HCT116 (cell line): ENCODE data around the gene SEPTIN12. TPM values are rescaled to one million over a fixed set of nuclear protein-coding genes. Genes with fewer than 3 reads are reported as not detected.

Source experiments
- ATAC-seq: fragments of 200-7000 bp; cut with Tn5 transposase; 2 replicates; pipeline ENCODE4 v1.9.1; 2020; ENCODE audit warnings: mild to moderate bottlenecking, moderate library complexity
- BruUV-seq: library from RNA; stranded (reverse); fragments of 400-500 nt; replicated peaks from 2 replicates; lab custom pipeline; 2021; lab: Mats Ljungman, UMichigan
- CTCF ChIA-PET: fragments of 300-600 bp; sonication (Branson Sonifier 250); formaldehyde crosslinking; loops from one replicate; lab custom pipeline; 2021; ENCODE audit warnings: antibody characterized with exemption; lab: Charles Lee
- POLR2A ChIA-PET: fragments of 300-600, 350-600 bp; sonication (Branson Sonifier 250); formaldehyde crosslinking; loops from one replicate; lab custom pipeline; 2021; ENCODE audit warnings: antibody characterized with exemption; lab: Charles Lee
- RAD21 ChIA-PET, 2 experiments: fragments of 300-600 bp; sonication (Branson Sonifier 250); formaldehyde crosslinking; loops; one replicate each; lab custom pipeline; 2023; ENCODE audit warnings: low total read pairs in 2 of 2; ENCODE audit not compliant: uncharacterized antibody in 2 of 2, unreplicated experiment in 2 of 2, low non-redundant PET in 1 of 2; lab: Charles Lee
- DNase-seq: peaks from one replicate; pipeline ENCODE4 v3.0.0-alpha.2; 2010; ENCODE audit warnings: low read depth, low spot score
- H2AFZ ChIP-seq: fragments of 200-600 bp; shearing (Covaris generic), sonication (generic); 2 replicates; pipeline ENCODE4 v1.6.1; 2017; ENCODE audit warnings: low read depth, mixed run types, mixed read lengths, antibody characterized with exemption, low read length; ENCODE audit not compliant: poor library complexity, severe bottlenecking
- H3K27ac ChIP-seq: 2 replicates; pipeline ENCODE4 v1.5.1; 2012; ENCODE audit warnings: low read depth, low read length
- H3K27me3 ChIP-seq: fragments of 200-600 bp; sonication (generic); 2 replicates; pipeline ENCODE4 v1.6.1; 2016; ENCODE audit warnings: mixed run types, low read length, mixed read lengths; ENCODE audit not compliant: insufficient read depth
- H3K36me3 ChIP-seq, 2 experiments: fragments of 200-500 bp in 1 of 2; fragments of 200-600 bp in 1 of 2; sonication (Bioruptor generic) in 1 of 2; sonication (generic) in 1 of 2; 2 replicates each; pipeline versions ENCODE4 v1.5.1 to v1.6.1; 2014 to 2016; ENCODE audit warnings: low read length in 2 of 2, inconsistent platforms in 1 of 2, mixed read lengths in 1 of 2, mixed run types in 1 of 2; ENCODE audit not compliant: insufficient read depth in 2 of 2, control insufficient read depth in 1 of 2
- H3K4me1 ChIP-seq, 2 experiments: fragments of 200-600 bp in 1 of 2; sonication (generic) in 1 of 2; 2 replicates each; pipeline versions ENCODE4 v1.5.1 to v1.6.1; 2012 to 2017; ENCODE audit warnings: low read length in 2 of 2, inconsistent platforms in 1 of 2, mild to moderate bottlenecking in 1 of 2, mixed read lengths in 1 of 2, mixed run types in 1 of 2, moderate library complexity in 1 of 2; ENCODE audit not compliant: insufficient read depth in 2 of 2, control insufficient read depth in 1 of 2
- H3K4me2 ChIP-seq: fragments of 200-600 bp; sonication (generic); 2 replicates; pipeline ENCODE4 v1.6.1; 2017; ENCODE audit warnings: mixed run types, low read length, mixed read lengths
- H3K4me3 ChIP-seq, 2 experiments: fragments of 200-600 bp in 1 of 2; sonication (generic) in 1 of 2; replicated peaks in 1 of 2; 2 replicates each; pipeline ENCODE4 v1.5.1; 2011 to 2016; ENCODE audit warnings: low read length in 2 of 2, control low read depth in 1 of 2, low read depth in 1 of 2, mild to moderate bottlenecking in 1 of 2, mixed read lengths in 1 of 2, mixed run types in 1 of 2
- H3K79me2 ChIP-seq: fragments of 200-600 bp; sonication (generic); 2 replicates; pipeline ENCODE4 v1.6.1; 2017; ENCODE audit warnings: mild to moderate bottlenecking, mixed run types, low read length, moderate library complexity, mixed read lengths; ENCODE audit not compliant: insufficient read depth
- H3K9ac ChIP-seq: fragments of 200-600 bp; sonication (generic); 2 replicates; pipeline ENCODE4 v1.6.1; 2016; ENCODE audit warnings: low read length, mixed read lengths
- H3K9me2 ChIP-seq: fragments of 200-600 bp; sonication (generic), shearing (Covaris generic); 2 replicates; pipeline ENCODE4 v1.6.1; 2017; ENCODE audit warnings: mixed run types, mild to moderate bottlenecking, moderate library complexity; ENCODE audit not compliant: insufficient read depth
- H3K9me3 ChIP-seq, 2 experiments: fragments of 200-500 bp in 1 of 2; fragments of 200-600 bp in 1 of 2; sonication (Bioruptor generic) in 1 of 2; sonication (generic) in 1 of 2; 2 replicates each; pipeline ENCODE4 v1.6.1; 2014 to 2017; ENCODE audit warnings: low read length in 2 of 2, mixed read lengths in 2 of 2, inconsistent platforms in 1 of 2, low read depth in 1 of 2, mild to moderate bottlenecking in 1 of 2, mixed run types in 1 of 2, moderate library complexity in 1 of 2; ENCODE audit not compliant: control insufficient read depth in 1 of 2, insufficient read depth in 1 of 2
- H4K20me1 ChIP-seq: fragments of 200-600 bp; sonication (generic), shearing (Covaris generic); 2 replicates; pipeline ENCODE4 v1.6.1; 2017; ENCODE audit warnings: mixed run types, mild to moderate bottlenecking, moderate library complexity; ENCODE audit not compliant: insufficient read depth
- ATF3 ChIP-seq: IDR thresholded peaks from 2 replicates; pipeline ENCODE4 v1.6.1; 2012
- CBX3 ChIP-seq: IDR thresholded peaks from 2 replicates; pipeline ENCODE4 v1.6.1; 2012; ENCODE audit warnings: low read depth
- CTCF ChIP-seq, 3 experiments: fragments of 200-600 bp in 1 of 3; sonication (generic) in 1 of 3; IDR thresholded peaks in 2 of 3; conservative IDR thresholded peaks in 1 of 3; 2 replicates each; pipeline ENCODE4 v1.5.1; 2012 to 2017; ENCODE audit warnings: low read depth in 2 of 3, low read length in 2 of 3, antibody characterized with exemption in 1 of 3, borderline replicate concordance in 1 of 3, control low read depth in 1 of 3, mild to moderate bottlenecking in 1 of 3, mixed read lengths in 1 of 3, mixed run types in 1 of 3, moderate library complexity in 1 of 3; ENCODE audit not compliant: insufficient read depth in 1 of 3
- EGR1 ChIP-seq: IDR thresholded peaks from 2 replicates; pipeline ENCODE4 v1.6.1; 2012; ENCODE audit warnings: low read depth
- ELF1 ChIP-seq: IDR thresholded peaks from 2 replicates; pipeline ENCODE4 v1.6.1; 2012; ENCODE audit warnings: low read depth, borderline replicate concordance
- EZH2phosphoT487 ChIP-seq: fragments of 200-600 bp; IDR thresholded peaks from 2 replicates; pipeline ENCODE4 v1.6.1; 2018; ENCODE audit warnings: antibody characterized with exemption, borderline replicate concordance
- FOSL1 ChIP-seq: IDR thresholded peaks from 2 replicates; pipeline ENCODE4 v1.6.1; 2012; ENCODE audit warnings: low read depth
- JUND ChIP-seq: IDR thresholded peaks from 2 replicates; pipeline ENCODE4 v1.6.1; 2012
- POLR2A ChIP-seq: IDR thresholded peaks from 2 replicates; pipeline ENCODE4 v1.7.0; 2011; ENCODE audit warnings: borderline replicate concordance; ENCODE audit not compliant: insufficient read depth, insufficient read length; ENCODE audit errors: extremely low read depth
- REST ChIP-seq: IDR thresholded peaks from 2 replicates; pipeline ENCODE4 v1.6.1; 2012; ENCODE audit warnings: low read depth
- SRF ChIP-seq: IDR thresholded peaks from 2 replicates; pipeline ENCODE4 v1.6.1; 2012; ENCODE audit warnings: low read depth
- TCF7L2 ChIP-seq: IDR thresholded peaks from 2 replicates; pipeline ENCODE4 v1.7.0; 2011; ENCODE audit warnings: borderline replicate concordance, inconsistent platforms; ENCODE audit not compliant: insufficient read depth, insufficient read length; ENCODE audit errors: extremely low read depth
- YY1 ChIP-seq: IDR thresholded peaks from 2 replicates; pipeline ENCODE4 v1.6.1; 2011; ENCODE audit warnings: low read length, low read depth, moderate library complexity, mild to moderate bottlenecking; ENCODE audit not compliant: insufficient replicate concordance; ENCODE audit errors: extremely low read depth
- ZNF274 ChIP-seq: fragments of 200-500 bp; sonication (Bioruptor generic); IDR thresholded peaks from 2 replicates; pipeline ENCODE4 v1.6.1; 2014; ENCODE audit warnings: mild to moderate bottlenecking, low read depth, low read length, inconsistent platforms
- intact Hi-C: fragments of 100-400 bp; cut with micrococcal nuclease; formaldehyde crosslinking; loops from 2 replicates; pipeline ENCODE4 v1.10.0; 2022
- total RNA-seq: library from RNA; stranded (reverse); gene quantifications from one replicate; pipeline ENCODE4 v1.2.1, GENCODE V29; 2021; ENCODE audit not compliant: unreplicated experiment

The SEPTIN12 gene
- total RNA-seq, 1 experiment from 2014 or later, result not detected

- RAD21 ChIA-PET, result no interaction called here
- peaks cover 29 to 35% of the 10 kb centered on the region in 2 experiments for H3K36me3 ChIP-seq
- H3K27me3 ChIP-seq, result no peaks in the 10 kb centered on the region
- no peaks in the 10 kb centered on the region for H3K9me2 ChIP-seq
- no peaks in the 10 kb centered on the region for H3K79me2 ChIP-seq
- H3K4me3 ChIP-seq, result no peak overlapping the region
- H2AFZ ChIP-seq, result no peak overlapping the region
- BruUV-seq, result no TSS peak
- no peak for DNase-seq
- CTCF ChIA-PET, result no interaction called here
- H3K4me1 ChIP-seq, result no peaks in the 10 kb centered on the region
- H3K9ac ChIP-seq, result no peak overlapping the region
- H3K27ac ChIP-seq, result no peak overlapping the region
- POLR2A ChIA-PET, result no interaction called here
- ATAC-seq, result no peak
- intact Hi-C loops, result no loop called here
- no peak overlapping the region for H3K4me2 ChIP-seq
- H3K9me3 ChIP-seq, result no peaks in the 10 kb centered on the region
- 0 out of 6 replicates have a peak, but pooled peaks of 1 of the 3 experiments have one; percentile 2 for TF ChIP-seq CTCF (IDR thresholded peaks at IDR 0.05 in 2 of 3, conservative IDR thresholded peaks at IDR 0.05 in 1 of 3; ENCODE audit: borderline replicate concordance in 1 of 3, insufficient read depth in 1 of 3, low read depth in 2 of 3, low read length in 2 of 3)
- no peak for TF ChIP-seq ATF3
- H4K20me1 ChIP-seq, result no peaks in the 10 kb centered on the region
Observed at GRCh38 chr16:4814542-4815173, 26.5 kb upstream of the SEPTIN12 start.

- Histone ChIP-seq H3K4me3 (no peak overlapping the region), H3K4me2 (no peak overlapping the region), H3K27ac (no peak overlapping the region), H3K9ac (no peak overlapping the region), H3K36me3 (peaks cover 29 to 31% of the 10 kb centered on the region in 2 experiments), H3K4me1 (no peaks in the 10 kb centered on the region), H3K79me2 (no peaks in the 10 kb centered on the region), H3K27me3 (no peaks in the 10 kb centered on the region), H4K20me1 (no peaks in the 10 kb centered on the region), H3K9me3 (no peaks in the 10 kb centered on the region), H3K9me2 (no peaks in the 10 kb centered on the region), H2AFZ (no peak overlapping the region)
- CTCF ChIA-PET, result no interaction called here
- TF ChIP-seq ATF3 (no peak), ZNF274 (no peak), SRF (no peak), POLR2A (no peak), EGR1 (no peak), TCF7L2 (no peak), CBX3 (no peak), FOSL1 (no peak), YY1 (no peak), REST (no peak), EZH2phosphoT487 (no peak), ELF1 (no peak), JUND (no peak)
- DNase-seq (no peak), ATAC-seq (no peak)
- no TSS peak for BruUV-seq
- intact Hi-C loops, result no loop called here
- RAD21 ChIA-PET, result no interaction called here
- POLR2A ChIA-PET, result no interaction called here
Observed at GRCh38 chr16:4814046-4814445, 25.9 kb upstream of the SEPTIN12 start.
